GM18499 (cell line): ENCODE data around the gene NSFL1C.

Experiments
- ATAC-seq: cut with Tn5 transposase; IDR thresholded peaks from one replicate; pipeline ENCODE4 v1.9.1; 2021; ENCODE audit warnings: moderate number of reproducible peaks; ENCODE audit not compliant: insufficient read depth, unreplicated experiment

Gene NSFL1C

GRCh38 chr20:1486566-1486965 is 19.9 kb upstream of the NSFL1C start:
- ATAC-seq: no peak

- ATAC-seq: no peak
Observed at GRCh38 chr20:1484438-1485116, 17.9 kb upstream of the NSFL1C start.

- ATAC-seq: no peak
Observed at GRCh38 chr20:1479831-1480595, 13.4 kb upstream of the NSFL1C start.

- no peak for ATAC-seq
Observed at GRCh38 chr20:1478566-1478965, 11.9 kb upstream of the NSFL1C start.

- ATAC-seq: no peak
Observed at GRCh38 chr20:1477896-1478490, 11.3 kb upstream of the NSFL1C start.

GRCh38 chr20:1474817-1475603 is 8.4 kb upstream of the NSFL1C start:
- ATAC-seq: no peak

- no peak for ATAC-seq
Observed at GRCh38 chr20:1474325-1474724, 7.7 kb upstream of the NSFL1C start.

- ATAC-seq: no peak
Observed at GRCh38 chr20:1473246-1474220, 6.9 kb upstream of the NSFL1C start.

GRCh38 chr20:1472556-1473245 is 6.1 kb upstream of the NSFL1C start:
- no peak for ATAC-seq

GRCh38 chr20:1471242-1471641 is 4.6 kb upstream of the NSFL1C start:
- no peak for ATAC-seq

- no peak for ATAC-seq
Observed at GRCh38 chr20:1469925-1470571, 3.4 kb upstream of the NSFL1C start.

- no peak for ATAC-seq
Observed at GRCh38 chr20:1469306-1469905, 2.8 kb upstream of the NSFL1C start.

GRCh38 chr20:1468117-1468624 is 1.5 kb upstream of the NSFL1C start:
- no peak for ATAC-seq

- ATAC-seq: no peak
Observed at GRCh38 chr20:1467355-1468116, 887 bp upstream of the NSFL1C start.

GRCh38 chr20:1467082-1467354 is 369 bp upstream of the NSFL1C start:
- ATAC-seq: no peak

GRCh38 chr20:1465470-1466210 is 1.0 kb downstream of the NSFL1C start:
- no peak for ATAC-seq
